Tibial artery (tissue), 4 donors: Measurements from ENCODE around the gene BAIAP2L1.

Experiments used
- DNase-seq, 2 donors: peaks; one replicate each; pipeline ENCODE4 v3.0.0-alpha.2; 2019
- H3K27ac ChIP-seq, 2 donors: fragments of 200-600 bp; sonication (generic) in 1 of 2; 1 replicate in 1 of 2; 2 replicates in 1 of 2; pipeline ENCODE4 v1.5.1; 2018 to 2019; ENCODE audit warnings: mild to moderate bottlenecking in 1 of 2
- H3K27me3 ChIP-seq, 2 donors: fragments of 200-600 bp; sonication (generic) in 1 of 2; one replicate each; pipeline versions ENCODE4 v1.5.1 to v1.6.0; 2016 to 2019
- H3K36me3 ChIP-seq, 3 donors: fragments of 200-600 bp; sonication (generic) in 2 of 3; one replicate each; pipeline ENCODE4 v1.5.1; 2016 to 2019; ENCODE audit warnings: mild to moderate bottlenecking in 2 of 3
- H3K4me1 ChIP-seq, 4 donors: fragments of 200-600 bp; sonication (generic) in 2 of 4; 1 replicate in 3 of 4; 2 replicates in 1 of 4; pipeline ENCODE4 v1.5.1; 2016 to 2019
- H3K4me3 ChIP-seq, 2 donors: fragments of 200-600 bp; sonication (generic) in 1 of 2; 1 replicate in 1 of 2; 2 replicates in 1 of 2; pipeline ENCODE4 v1.5.1; 2018 to 2019; ENCODE audit warnings: mild to moderate bottlenecking in 2 of 2
- H3K9me3 ChIP-seq, 3 donors: fragments of 200-600 bp; sonication (generic) in 1 of 3; one replicate each; pipeline ENCODE4 v1.5.1; 2016 to 2019
- CTCF ChIP-seq, 2 experiments: fragments of 200-600 bp in 1 of 2; fragments of 450-650 bp in 1 of 2; IDR thresholded peaks; one replicate each; pipeline ENCODE4 v1.5.1; 2017 to 2019; ENCODE audit warnings: antibody characterized with exemption in 2 of 2, mild to moderate bottlenecking in 1 of 2, moderate library complexity in 1 of 2
- intact Hi-C: fragments of 100-400 bp; cut with DNase I; formaldehyde crosslinking; loops from one replicate; pipeline ENCODE4 v1.15.0; 2023; ENCODE audit warnings: low total_unique reads

The BAIAP2L1 gene

DNA sequence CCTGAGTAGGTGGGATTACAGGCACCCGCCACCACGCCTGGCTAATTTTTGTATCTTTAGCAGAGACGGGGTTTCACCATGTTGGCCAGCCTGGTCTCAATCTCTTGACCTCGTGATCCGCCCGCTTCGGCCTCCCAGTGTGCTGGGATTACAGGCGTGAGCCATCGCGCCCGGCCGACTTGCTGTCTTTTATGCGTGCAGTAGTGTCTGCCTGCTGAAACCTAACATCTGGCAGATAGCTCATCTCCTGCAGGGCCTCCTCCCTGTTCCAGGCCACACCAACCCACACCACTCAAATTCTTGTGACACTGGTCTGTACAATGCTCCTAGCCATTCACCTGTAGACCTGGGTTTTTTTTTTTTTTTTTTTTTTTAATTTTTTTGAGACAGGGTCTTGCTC lies 41.5 kb downstream of the BAIAP2L1 start:
- H3K9me3 ChIP-seq = no peaks in the 10 kb centered on the region
- no peak overlapping the region for H3K27ac ChIP-seq
- H3K36me3 ChIP-seq = no peaks in the 10 kb centered on the region
- TF ChIP-seq CTCF (IDR thresholded peaks at IDR 0.05) = no peak
- H3K4me3 ChIP-seq = no peak overlapping the region
- H3K4me1 ChIP-seq = no peaks in the 10 kb centered on the region
- intact Hi-C loops = no loop called here
- H3K27me3 ChIP-seq = no peaks in the 10 kb centered on the region
- no peak for DNase-seq

- no peaks in the 10 kb centered on the region for H3K36me3 ChIP-seq
- H3K27me3 ChIP-seq = no peaks in the 10 kb centered on the region
- DNase-seq = no peak
- no peaks in the 10 kb centered on the region for H3K9me3 ChIP-seq
- no peak overlapping the region for H3K4me3 ChIP-seq
- intact Hi-C loops = no loop called here
- H3K27ac ChIP-seq = no peak overlapping the region
- TF ChIP-seq CTCF (IDR thresholded peaks at IDR 0.05) = no peak
- H3K4me1 ChIP-seq = no peaks in the 10 kb centered on the region
Observed at GRCh38 chr7:98358706-98359105, 42.2 kb downstream of the BAIAP2L1 start.

- intact Hi-C loops = no loop called here
Observed at GRCh38 chr7:98357751-98358161, 43.1 kb downstream of the BAIAP2L1 start.

GRCh38 chr7:98355250-98355538 lies 45.7 kb downstream of the BAIAP2L1 start:
- no peaks in the 10 kb centered on the region for H3K4me1 ChIP-seq
- H3K27ac ChIP-seq = no peak overlapping the region
- peaks cover 0 to 7% (median 0%) of the 10 kb centered on the region in 3 donors for H3K9me3 ChIP-seq
- no peak overlapping the region for H3K4me3 ChIP-seq
- H3K27me3 ChIP-seq = no peaks in the 10 kb centered on the region
- H3K36me3 ChIP-seq = no peaks in the 10 kb centered on the region
- no peak for TF ChIP-seq CTCF (IDR thresholded peaks at IDR 0.05)
- no peak for DNase-seq
- intact Hi-C loops = no loop called here

More at GRCh38 chr7:98357751-98358161, 43.1 kb downstream of the BAIAP2L1 start:
- Histone ChIP-seq H3K27me3 (no peaks in the 10 kb centered on the region), H3K4me3 (no peak overlapping the region), H3K27ac (no peak overlapping the region), H3K4me1 (no peaks in the 10 kb centered on the region), H3K9me3 (no peaks in the 10 kb centered on the region), H3K36me3 (no peaks in the 10 kb centered on the region)
- DNase-seq = no peak
- no peak for TF ChIP-seq CTCF (IDR thresholded peaks at IDR 0.05)

GRCh38 chr7:98354511-98355249 lies 46.2 kb downstream of the BAIAP2L1 start:
- Histone ChIP-seq H3K27me3 (no peaks in the 10 kb centered on the region), H3K27ac (no peak overlapping the region), H3K4me3 (no peak overlapping the region), H3K4me1 (no peaks in the 10 kb centered on the region), H3K36me3 (no peaks in the 10 kb centered on the region), H3K9me3 (peaks cover 0 to 7% (median 0%) of the 10 kb centered on the region in 3 donors)
- TF ChIP-seq CTCF (IDR thresholded peaks at IDR 0.05) = no peak
- intact Hi-C loops = no loop called here
- DNase-seq = no peak

- intact Hi-C loops = no loop called here
- Histone ChIP-seq H3K36me3 (no peaks in the 10 kb centered on the region), H3K27me3 (no peaks in the 10 kb centered on the region), H3K9me3 (peaks cover 0 to 7% (median 0%) of the 10 kb centered on the region in 3 donors), H3K4me3 (no peak overlapping the region), H3K27ac (no peak overlapping the region), H3K4me1 (no peaks in the 10 kb centered on the region)
- no peak for DNase-seq
- no peak for TF ChIP-seq CTCF (IDR thresholded peaks at IDR 0.05)
Observed at GRCh38 chr7:98354052-98354451, 46.8 kb downstream of the BAIAP2L1 start.
